ENCODE results near the gene PSMB11. TPM values are rescaled to one million over a fixed set of nuclear protein-coding genes. Genes with fewer than 3 reads are reported as not detected.

PSMB11 gene
- total and polyA plus RNA-seq, 2 donors (not counting 3 experiments of a cell fraction or from before 2014, with no cell fraction given): not detected

- intact Hi-C loops (cut with micrococcal nuclease): no loop called here
Observed at GRCh38 chr14:23085458-23085857, 43.4 kb downstream of the PSMB11 start.

More at GRCh38 chr14:23085458-23085857, 43.4 kb downstream of the PSMB11 start:
- Histone ChIP-seq H3K9me3 (replicated peaks; ENCODE audit: control insufficient read depth, insufficient read depth, low read length) (no peaks in the 10 kb centered on the region), H3K9me1 (replicated peaks; ENCODE audit: control insufficient read depth, extremely low read depth, insufficient read depth, low read length) (no peaks in the 10 kb centered on the region), H3K27me3 (ENCODE audit: control insufficient read depth in 2 of 2, insufficient read depth in 2 of 2, low read length in 2 of 2) (no peaks in the 10 kb centered on the region), H3K4me1 (ENCODE audit: control insufficient read depth, extremely low read depth, insufficient read depth, low read length) (peaks cover 7% of the 10 kb centered on the region), H4K20me1 (replicated peaks; ENCODE audit: control insufficient read depth, extremely low read depth, insufficient read depth, low read length) (peaks cover 2% of the 10 kb centered on the region), H3K27ac (ENCODE audit: insufficient read depth, low read depth, low read length) (no peak overlapping the region), H2AFZ (ENCODE audit: low read depth, low read length) (no peak overlapping the region), H3K79me2 (ENCODE audit: control insufficient read depth, insufficient read depth, low read length) (peaks cover 33% of the 10 kb centered on the region), H3K4me2 (ENCODE audit: insufficient read depth, low read length) (no peak overlapping the region), H3K9ac (replicated peaks; ENCODE audit: extremely low read depth, insufficient read depth, low read length) (no peak overlapping the region), H3K4me3 (replicated peaks in 1 of 3; ENCODE audit: insufficient read depth in 1 of 3, low read depth in 1 of 3, low read length in 3 of 3) (no peak overlapping the region), H3K36me3 (ENCODE audit: control insufficient read depth in 2 of 2, extremely low read depth in 1 of 2, insufficient read depth in 2 of 2, low read length in 2 of 2) (peaks cover 16 to 55% of the 10 kb centered on the region in 2 experiments)
- dilution Hi-C loops (cut with MboI; ENCODE audit: extremely low pct_ligation_motif_present, low sequenced_read_pairs): no loop called here
- ChIA-PET POLR2A (no interaction called here), CTCF (interaction anchor here (1.0 to 2.6 kb wide), 5 partner anchors 9 to 91 kb away, joined by 3 to 12 read pairs (median 9); partner anchors contain the start of genes ACIN1 and C14orf119)
- no peak for TF ChIP-seq JUN (IDR thresholded peaks at IDR 0.05; ENCODE audit: borderline replicate concordance, insufficient read depth, insufficient read length, low read depth)
- TF ChIP-seq EZH2 (IDR thresholded peaks at IDR 0.05; ENCODE audit: borderline replicate concordance, low read depth, low read length, severe bottlenecking): no peak
- TF ChIP-seq POLR2A (IDR thresholded peaks at IDR 0.05; ENCODE audit: low read depth, low read length): no peak
- TF ChIP-seq POLR2AphosphoS5 (IDR thresholded peaks at IDR 0.05; ENCODE audit: insufficient read depth, low read depth, low read length): no peak
- no peak for TF ChIP-seq MYC (IDR thresholded peaks at IDR 0.05; ENCODE audit: low read depth, low read length)
- no peak for TF ChIP-seq FOS (IDR thresholded peaks at IDR 0.05; ENCODE audit: borderline replicate concordance, insufficient read depth, low read length)
- no peak for TF ChIP-seq GATA2 (IDR thresholded peaks at IDR 0.05; ENCODE audit: insufficient read depth, insufficient read length, low read depth, low read length)
- no peak for TF ChIP-seq MAX (IDR thresholded peaks at IDR 0.05; ENCODE audit: insufficient read depth, insufficient read length)
- TF ChIP-seq CTCF (IDR thresholded peaks at IDR 0.05; ENCODE audit: extremely low read depth in 1 of 2, insufficient read depth in 1 of 2, low read depth in 1 of 2, low read length in 2 of 2): no peak
- DNase-seq (ENCODE audit: low read depth, low spot score) (no peak), FAIRE-seq (no peak)
- no TSS peak for BruUV-seq (replicated peaks)
